ENCODE results near the gene PGBD2. TPM values are rescaled to one million over a fixed set of nuclear protein-coding genes. Genes with fewer than 3 reads are reported as not detected.

The PGBD2 gene
- total and polyA plus RNA-seq, 2 of the 4 experiments (the other 2 are of a cell fraction): 4.8 to 6.8 TPM

- H2AK5ac ChIP-seq (ENCODE audit: low read depth, low read length): peak overlapping the region; percentile 95
- H3K23ac ChIP-seq (ENCODE audit: low read depth, low read length): 0 out of 2 replicates have a peak overlapping the region, but pooled peaks have one; percentile 70
- H2BK20ac ChIP-seq (ENCODE audit: low read depth, low read length): no peak overlapping the region
- no peaks in the 10 kb centered on the region for H3K9me3 ChIP-seq (ENCODE audit: control insufficient read depth, insufficient read depth, low read length)
- H3K27ac ChIP-seq (ENCODE audit: insufficient read depth, low read length): no peak overlapping the region
- no peak overlapping the region for H2BK120ac ChIP-seq (ENCODE audit: low read depth, low read length)
- no peak overlapping the region; the same call in 1 of the 2 replicates for H3K56ac ChIP-seq (ENCODE audit: extremely low read depth, insufficient read depth, low read length)
- H3K27me3 ChIP-seq (ENCODE audit: control insufficient read depth, insufficient read depth, low read length): no peaks in the 10 kb centered on the region
- peak overlapping the region; percentile 94 to 96; a peak in 2 of 4 replicates for H4K8ac ChIP-seq (ENCODE audit: low read depth in 2 of 2, low read length in 2 of 2)
- H3K4me1 ChIP-seq (ENCODE audit: control insufficient read depth, insufficient read depth, low read length): peaks cover 13% of the 10 kb centered on the region
- dilution Hi-C loops (cut with HindIII; ENCODE audit: low sequenced_read_pairs, unreplicated experiment): no loop called here
- peaks cover 21% of the 10 kb centered on the region; the same call in 1 of the 2 replicates for H3K9me1 ChIP-seq (ENCODE audit: insufficient read depth, low read length)
- H3K4me3 ChIP-seq (ENCODE audit: insufficient read depth, low read depth, low read length): no peak overlapping the region
- H3K18ac ChIP-seq (ENCODE audit: low read depth, low read length): no peak overlapping the region
- H3K36me3 ChIP-seq (ENCODE audit: control insufficient read depth, insufficient read depth, low read length): peaks cover 18% of the 10 kb centered on the region; the same call in 1 of the 2 replicates
- BruUV-seq (replicated peaks): no TSS peak
- H3K14ac ChIP-seq (replicated peaks; ENCODE audit: low read depth, low read length): 0 out of 2 replicates have a peak overlapping the region, but pooled peaks have one; percentile 93
- no peak for TF ChIP-seq RAD21 (IDR thresholded peaks at IDR 0.05; ENCODE audit: low read length)
- no peak for TF ChIP-seq USF2 (IDR thresholded peaks at IDR 0.05; ENCODE audit: low read depth, low read length)
- TF ChIP-seq NFE2L2 (IDR thresholded peaks at IDR 0.05; ENCODE audit: low read depth, low read length): no peak
- no peak for TF ChIP-seq CTCF (conservative IDR thresholded peaks at IDR 0.05; ENCODE audit: low read depth, low read length)
- no peak for TF ChIP-seq MXI1 (IDR thresholded peaks at IDR 0.05; ENCODE audit: borderline replicate concordance, low read depth, low read length)
- no peak overlapping the region for H4K5ac ChIP-seq (ENCODE audit: low read depth, low read length)
- no peak overlapping the region for H2BK5ac ChIP-seq (ENCODE audit: low read depth, low read length, poor library complexity, severe bottlenecking)
- H3K4ac ChIP-seq (ENCODE audit: low read depth, low read length): peak overlapping the region; percentile 94
- WGBS, 2 experiments (ENCODE audit: extremely low coverage in 2 of 2, insufficient read length in 1 of 2): no CpG with 5 or more reads among the region's 7 CpGs
- in situ Hi-C loops (cut with MboI; ENCODE audit: low sequenced_read_pairs): no loop called here
- peak overlapping the region; percentile 99; the same call in 1 of the 2 replicates for H3K4me2 ChIP-seq (ENCODE audit: low read depth, low read length)
- H3K79me1 ChIP-seq (ENCODE audit: low read depth in 1 of 2, low read length in 2 of 2): peaks cover 18 to 36% of the 10 kb centered on the region in 2 experiments
- H3K9ac ChIP-seq (ENCODE audit: low read depth, low read length): peak overlapping the region; percentile 76
- no peak overlapping the region for H2BK15ac ChIP-seq (ENCODE audit: low read depth, low read length)
- ChIA-PET POLR2A (ENCODE audit: unreplicated experiment) (no interaction called here), CTCF (no interaction called here)
- H4K20me1 ChIP-seq (ENCODE audit: insufficient read depth, low read length): no peaks in the 10 kb centered on the region
- intact Hi-C loops (cut with micrococcal nuclease): no loop called here
- DNase-seq: no peak
- H2AK9ac ChIP-seq (replicated peaks; ENCODE audit: low read depth, low read length, poor library complexity): peak overlapping the region; percentile 99
- H2AFZ ChIP-seq (replicated peaks; ENCODE audit: low read length, poor library complexity): no peak overlapping the region
- H4K91ac ChIP-seq (ENCODE audit: insufficient read depth, low read depth, low read length): no peak overlapping the region
- no peak for ATAC-seq (ENCODE audit: low read depth)
Measured at GRCh38 chr1:248857201-248857600, 48.8 kb upstream of the PGBD2 start.

Measured in IMR-90 (cell line).